Measurements from ENCODE around the gene HIVEP3.

HIVEP3 gene

DNA sequence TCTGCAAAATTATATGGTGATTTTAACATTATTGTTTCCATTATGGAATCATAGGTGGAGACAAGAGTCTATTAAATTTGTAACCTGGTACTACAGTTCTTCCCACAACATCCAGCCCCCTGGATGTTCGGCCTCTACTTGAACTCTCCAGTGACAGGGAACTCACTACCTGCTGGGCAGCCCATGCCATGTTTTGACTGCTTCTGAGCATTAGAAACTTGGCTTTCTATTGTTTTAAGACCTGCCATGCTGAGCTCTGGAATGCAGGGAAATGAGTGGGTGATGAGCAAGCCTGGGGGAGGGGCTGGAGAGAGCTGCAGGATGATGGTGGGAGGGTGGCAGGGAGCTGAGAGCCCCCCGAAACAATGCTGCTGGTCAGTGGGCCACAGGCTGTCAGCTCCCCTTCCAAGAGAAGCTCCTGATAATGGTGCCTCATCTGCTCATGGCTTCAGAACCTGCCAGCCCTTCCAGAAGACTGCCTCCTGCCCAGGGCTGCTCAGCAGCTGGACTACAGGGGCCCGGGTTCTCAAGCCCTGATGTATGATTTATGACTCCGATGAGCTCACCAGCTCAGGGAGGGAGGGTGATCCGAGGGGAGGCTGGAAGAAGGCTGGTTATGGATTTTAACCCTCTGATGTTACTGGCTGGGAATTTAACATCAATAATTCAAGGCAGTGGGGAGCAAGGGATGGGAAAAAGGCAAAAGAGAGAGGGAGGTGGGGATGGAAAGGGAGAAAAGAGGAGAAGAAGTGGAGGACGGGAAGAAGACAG, 205.0 kb downstream of the HIVEP3 start:
- Histone ChIP-seq H3K4me3 (no peak overlapping the region), H3K27ac (no peak overlapping the region)
- TF ChIP-seq, protein P1, sequence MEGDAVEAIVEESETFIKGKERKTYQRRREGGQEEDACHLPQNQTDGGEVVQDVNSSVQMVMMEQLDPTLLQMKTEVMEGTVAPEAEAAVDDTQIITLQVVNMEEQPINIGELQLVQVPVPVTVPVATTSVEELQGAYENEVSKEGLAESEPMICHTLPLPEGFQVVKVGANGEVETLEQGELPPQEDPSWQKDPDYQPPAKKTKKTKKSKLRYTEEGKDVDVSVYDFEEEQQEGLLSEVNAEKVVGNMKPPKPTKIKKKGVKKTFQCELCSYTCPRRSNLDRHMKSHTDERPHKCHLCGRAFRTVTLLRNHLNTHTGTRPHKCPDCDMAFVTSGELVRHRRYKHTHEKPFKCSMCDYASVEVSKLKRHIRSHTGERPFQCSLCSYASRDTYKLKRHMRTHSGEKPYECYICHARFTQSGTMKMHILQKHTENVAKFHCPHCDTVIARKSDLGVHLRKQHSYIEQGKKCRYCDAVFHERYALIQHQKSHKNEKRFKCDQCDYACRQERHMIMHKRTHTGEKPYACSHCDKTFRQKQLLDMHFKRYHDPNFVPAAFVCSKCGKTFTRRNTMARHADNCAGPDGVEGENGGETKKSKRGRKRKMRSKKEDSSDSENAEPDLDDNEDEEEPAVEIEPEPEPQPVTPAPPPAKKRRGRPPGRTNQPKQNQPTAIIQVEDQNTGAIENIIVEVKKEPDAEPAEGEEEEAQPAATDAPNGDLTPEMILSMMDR (IDR thresholded peaks at IDR 0.05): no peak
- DNase-seq (ENCODE audit: low spot score): no peak

DNA sequence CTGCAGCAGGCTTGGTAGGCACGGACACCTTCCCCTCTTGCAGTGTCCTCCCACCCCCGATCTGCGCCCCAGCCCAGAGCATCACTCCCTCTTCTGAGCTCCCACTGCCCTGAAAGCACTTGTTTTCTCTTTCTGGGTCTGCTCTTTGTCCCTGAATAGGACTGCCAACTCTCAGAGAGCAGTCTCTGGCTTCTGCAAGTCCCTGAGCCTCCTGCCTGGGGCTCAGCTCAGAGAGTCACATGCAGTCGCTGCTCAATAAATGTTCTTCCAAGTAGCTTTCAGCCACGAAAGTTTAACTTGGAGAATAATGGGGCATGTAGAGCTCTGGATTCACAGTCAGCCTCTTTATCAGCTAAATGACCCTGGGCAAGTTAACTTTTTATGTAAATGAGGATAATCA, 205.6 kb downstream of the HIVEP3 start:
- no peak for DNase-seq (ENCODE audit: low spot score)
- Histone ChIP-seq H3K4me3 (no peak overlapping the region), H3K27ac (no peak overlapping the region)
- TF ChIP-seq, protein P1 (IDR thresholded peaks at IDR 0.05): no peak

DNA sequence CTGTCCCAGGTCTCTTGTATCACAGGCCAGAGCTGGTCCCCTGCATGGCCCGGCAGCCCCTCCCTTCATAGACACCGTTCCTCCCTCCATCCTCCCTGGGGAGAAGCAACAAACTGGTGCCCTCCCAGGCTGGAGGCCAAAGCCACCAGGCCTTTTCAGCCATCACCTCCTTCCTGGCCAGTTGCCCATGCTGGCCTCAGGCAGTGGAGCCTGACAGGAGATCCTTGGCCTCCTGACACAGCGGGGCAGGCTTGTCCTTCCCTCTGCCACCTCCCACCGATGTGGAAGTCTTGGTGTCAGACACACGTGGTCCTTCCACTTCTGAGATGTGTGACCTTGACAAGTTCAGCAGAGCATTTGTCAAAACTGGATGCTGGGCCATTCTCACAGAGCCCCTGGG, 206.0 kb downstream of the HIVEP3 start:
- TF ChIP-seq, protein P1 (IDR thresholded peaks at IDR 0.05): no peak
- H3K4me3 ChIP-seq: no peak overlapping the region
- DNase-seq (ENCODE audit: low spot score): no peak
- H3K27ac ChIP-seq: no peak overlapping the region

GRCh38 chr1:41712081-41712480, 206.6 kb downstream of the HIVEP3 start:
- Histone ChIP-seq H3K27ac (no peak overlapping the region), H3K4me3 (no peak overlapping the region)
- no peak for DNase-seq (ENCODE audit: low spot score)
- TF ChIP-seq, protein P1 (IDR thresholded peaks at IDR 0.05): no peak

- Histone ChIP-seq H3K27ac (no peak overlapping the region), H3K4me3 (no peak overlapping the region)
- TF ChIP-seq, protein P1 (IDR thresholded peaks at IDR 0.05): no peak
- no peak for DNase-seq (ENCODE audit: low spot score)
Observed at GRCh38 chr1:41711581-41711980, 207.1 kb downstream of the HIVEP3 start.

DNA sequence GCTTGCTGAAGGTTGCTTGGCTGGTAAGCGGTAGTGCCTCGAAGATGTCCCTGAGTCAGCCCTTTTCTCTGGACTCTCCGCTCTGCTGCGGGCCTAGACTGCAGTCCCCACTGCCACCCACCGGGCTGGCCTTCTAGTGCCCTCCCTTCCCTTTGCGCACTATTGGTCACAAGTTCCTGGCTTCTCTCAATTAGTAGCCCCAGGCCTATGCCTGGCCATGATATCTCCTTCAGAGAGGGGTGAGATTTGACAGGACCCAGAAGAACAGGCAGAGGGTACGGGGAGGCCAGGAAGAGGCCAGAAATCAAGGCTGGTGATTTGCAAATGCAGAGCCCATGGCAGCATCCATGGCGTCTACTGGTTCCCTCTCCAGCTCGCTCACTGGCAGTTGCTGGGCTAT, 207.7 kb downstream of the HIVEP3 start:
- Histone ChIP-seq H3K27ac (no peak overlapping the region), H3K4me3 (no peak overlapping the region)
- TF ChIP-seq, protein P1 (IDR thresholded peaks at IDR 0.05): no peak
- DNase-seq (ENCODE audit: low spot score): no peak

GRCh38 chr1:41709873-41710272, 208.8 kb downstream of the HIVEP3 start:
- Histone ChIP-seq H3K27ac (no peak overlapping the region), H3K4me3 (no peak overlapping the region)
- no peak for DNase-seq (ENCODE audit: low spot score)
- TF ChIP-seq, protein P1 (IDR thresholded peaks at IDR 0.05): no peak

All from coronary artery (tissue), 2 donors.